ENCODE data around the gene SH2B3.

- TF ChIP-seq ELF4 (IDR thresholded peaks at IDR 0.05) (no peak), FOXM1 (IDR thresholded peaks at IDR 0.05; ENCODE audit: borderline replicate concordance) (no peak), FOXA1 (IDR thresholded peaks at IDR 0.05) (no peak)
Measured at GRCh38 chr12:111437816-111438454, 32.2 kb downstream of the SH2B3 start.

Measured in HEK293T (cell line).